B cell (primary cell): Measurements from ENCODE around the gene ARFGAP3.

Source experiments
- EZH2 ChIP-seq: IDR thresholded peaks from 2 replicates; pipeline ENCODE4 v1.6.1; 2012; ENCODE audit warnings: borderline replicate concordance, low read depth, mild to moderate bottlenecking, moderate library complexity, low read length; ENCODE audit not compliant: insufficient read depth, poor library complexity, severe bottlenecking
- TF ChIP-seq, protein P1 (sequence below): fragments of 200-600 bp; IDR thresholded peaks from one replicate; pipeline ENCODE4 v1.8.0; 2022; ENCODE audit warnings: antibody characterized with exemption, mild to moderate bottlenecking

- TF ChIP-seq, protein P1, sequence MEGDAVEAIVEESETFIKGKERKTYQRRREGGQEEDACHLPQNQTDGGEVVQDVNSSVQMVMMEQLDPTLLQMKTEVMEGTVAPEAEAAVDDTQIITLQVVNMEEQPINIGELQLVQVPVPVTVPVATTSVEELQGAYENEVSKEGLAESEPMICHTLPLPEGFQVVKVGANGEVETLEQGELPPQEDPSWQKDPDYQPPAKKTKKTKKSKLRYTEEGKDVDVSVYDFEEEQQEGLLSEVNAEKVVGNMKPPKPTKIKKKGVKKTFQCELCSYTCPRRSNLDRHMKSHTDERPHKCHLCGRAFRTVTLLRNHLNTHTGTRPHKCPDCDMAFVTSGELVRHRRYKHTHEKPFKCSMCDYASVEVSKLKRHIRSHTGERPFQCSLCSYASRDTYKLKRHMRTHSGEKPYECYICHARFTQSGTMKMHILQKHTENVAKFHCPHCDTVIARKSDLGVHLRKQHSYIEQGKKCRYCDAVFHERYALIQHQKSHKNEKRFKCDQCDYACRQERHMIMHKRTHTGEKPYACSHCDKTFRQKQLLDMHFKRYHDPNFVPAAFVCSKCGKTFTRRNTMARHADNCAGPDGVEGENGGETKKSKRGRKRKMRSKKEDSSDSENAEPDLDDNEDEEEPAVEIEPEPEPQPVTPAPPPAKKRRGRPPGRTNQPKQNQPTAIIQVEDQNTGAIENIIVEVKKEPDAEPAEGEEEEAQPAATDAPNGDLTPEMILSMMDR = no peak
- no peak for TF ChIP-seq EZH2
Measured at GRCh38 chr22:42792909-42793847, 63.9 kb downstream of the ARFGAP3 start.
